SJSA1 (cell line): Measurements from ENCODE around the gene CACNA2D1. TPM values are rescaled to one million over a fixed set of nuclear protein-coding genes. Genes with fewer than 3 reads are reported as not detected.

Source experiments
- DNase-seq, 2 experiments: peaks; one replicate each; pipeline ENCODE4 v3.0.0-alpha.2; 2015 to 2020; ENCODE audit warnings: low spot score in 2 of 2, low read depth in 1 of 2
- H3K27ac ChIP-seq: fragments of 250-450 bp; sonication (Bioruptor Pico); 2 replicates; pipeline ENCODE4 v1.5.1; 2020; ENCODE audit warnings: mild to moderate bottlenecking, moderate library complexity
- H3K27me3 ChIP-seq: fragments of 250-450 bp; sonication (Bioruptor Pico); replicated peaks from 2 replicates; pipeline ENCODE4 v1.5.1; 2020; ENCODE audit warnings: mild to moderate bottlenecking, moderate library complexity
- H3K36me3 ChIP-seq: fragments of 250-450 bp; sonication (Bioruptor Pico); 2 replicates; pipeline ENCODE4 v1.5.1; 2020; ENCODE audit warnings: mild to moderate bottlenecking
- H3K4me1 ChIP-seq: fragments of 250-450 bp; sonication (Bioruptor Pico); replicated peaks from 2 replicates; pipeline ENCODE4 v1.6.1; 2021; ENCODE audit warnings: mild to moderate bottlenecking
- H3K4me3 ChIP-seq: fragments of 250-450 bp; sonication (Bioruptor Pico); 2 replicates; pipeline ENCODE4 v1.5.1; 2020; ENCODE audit warnings: mild to moderate bottlenecking
- H3K9me3 ChIP-seq: fragments of 250-450 bp; sonication (Bioruptor Pico); replicated peaks from 2 replicates; pipeline ENCODE4 v1.5.1; 2020; ENCODE audit warnings: mild to moderate bottlenecking
- total RNA-seq: library from RNA; depleted of rRNA; stranded (reverse); fragments of >200 nt; shearing (Covaris generic); gene quantifications from 2 replicates; pipeline ENCODE4 v1.2.3, GENCODE V29; 2014

The CACNA2D1 gene
- total RNA-seq, 1 experiment from 2014 or later, result 31.6 TPM

- no peaks in the 10 kb centered on the region for H3K9me3 ChIP-seq
- H3K27ac ChIP-seq, result no peak overlapping the region
- no peak for DNase-seq
- no peak overlapping the region for H3K4me3 ChIP-seq
- H3K4me1 ChIP-seq, result no peaks in the 10 kb centered on the region; the same call in 1 of the 2 replicates
- H3K27me3 ChIP-seq, result no peaks in the 10 kb centered on the region
- no peaks in the 10 kb centered on the region for H3K36me3 ChIP-seq
These were observed 69.5 kb downstream of the CACNA2D1 start for GRCh38 chr7:82373926-82374635.

DNA sequence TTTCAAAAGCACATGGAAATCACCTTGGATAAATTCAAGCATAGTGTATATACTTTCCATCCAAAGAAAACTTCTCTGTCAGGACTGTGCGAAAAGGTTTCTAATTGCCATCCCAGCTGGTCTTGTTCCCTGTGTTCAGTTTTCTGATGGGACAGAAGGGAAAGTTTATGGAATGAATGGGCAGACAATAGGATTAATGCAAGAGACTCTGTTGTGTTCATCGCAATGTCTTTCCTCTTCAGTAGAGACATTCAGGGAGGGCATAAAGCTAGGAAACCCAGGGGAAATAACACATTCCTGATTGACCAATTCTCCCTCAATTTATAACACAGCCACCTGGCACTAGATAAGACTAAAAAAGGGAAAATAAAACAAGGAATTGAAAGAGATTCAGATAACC lies 78.9 kb downstream of the CACNA2D1 start:
- no peak for DNase-seq
- no peak overlapping the region for H3K27ac ChIP-seq
- peaks cover 18% of the 10 kb centered on the region for H3K4me1 ChIP-seq
- H3K27me3 ChIP-seq, result no peaks in the 10 kb centered on the region
- H3K4me3 ChIP-seq, result no peak overlapping the region
- no peaks in the 10 kb centered on the region for H3K36me3 ChIP-seq
- H3K9me3 ChIP-seq, result no peaks in the 10 kb centered on the region

DNA sequence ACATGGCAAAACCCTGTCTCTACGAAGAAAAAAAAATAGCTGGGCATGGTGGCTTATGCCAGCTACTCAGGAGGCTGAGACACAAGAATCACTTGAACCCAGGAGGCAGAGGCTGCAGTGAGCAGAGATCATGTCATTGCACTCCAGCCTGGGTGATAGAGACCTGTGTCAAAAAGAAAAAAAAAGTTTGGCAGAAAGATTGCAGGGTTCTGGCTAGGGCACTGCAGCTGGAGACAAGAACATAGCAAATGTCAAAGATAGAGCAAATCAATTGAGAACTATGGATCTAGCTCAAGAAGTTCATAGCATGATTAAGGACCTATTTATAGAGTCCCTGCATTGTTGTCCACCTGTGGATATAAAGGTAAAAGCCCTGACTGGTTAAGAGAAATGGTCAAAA lies 79.5 kb downstream of the CACNA2D1 start:
- Histone ChIP-seq H3K36me3 (no peaks in the 10 kb centered on the region), H3K9me3 (no peaks in the 10 kb centered on the region), H3K4me3 (no peak overlapping the region), H3K27me3 (no peaks in the 10 kb centered on the region), H3K4me1 (peaks cover 18% of the 10 kb centered on the region), H3K27ac (no peak overlapping the region)
- no peak for DNase-seq

- H3K9me3 ChIP-seq, result no peaks in the 10 kb centered on the region
- H3K36me3 ChIP-seq, result no peaks in the 10 kb centered on the region
- H3K27me3 ChIP-seq, result no peaks in the 10 kb centered on the region
- H3K27ac ChIP-seq, result peak overlapping the region; percentile 65
- peaks cover 18% of the 10 kb centered on the region for H3K4me1 ChIP-seq
- H3K4me3 ChIP-seq, result no peak overlapping the region
- DNase-seq, result peak in 1 of 2 experiments; percentile 72
These were observed 81.4 kb downstream of the CACNA2D1 start for GRCh38 chr7:82362129-82362706.

- no peaks in the 10 kb centered on the region for H3K36me3 ChIP-seq
- H3K4me3 ChIP-seq, result no peak overlapping the region
- H3K9me3 ChIP-seq, result no peaks in the 10 kb centered on the region
- H3K27me3 ChIP-seq, result no peaks in the 10 kb centered on the region
- no peak overlapping the region for H3K27ac ChIP-seq
- DNase-seq, result no peak
- peaks cover 18% of the 10 kb centered on the region for H3K4me1 ChIP-seq
These were observed 82.8 kb downstream of the CACNA2D1 start for GRCh38 chr7:82360591-82361368.

GRCh38 chr7:82359426-82359825 lies 84.2 kb downstream of the CACNA2D1 start:
- Histone ChIP-seq H3K4me1 (peaks cover 18% of the 10 kb centered on the region), H3K4me3 (no peak overlapping the region), H3K27me3 (no peaks in the 10 kb centered on the region), H3K36me3 (no peaks in the 10 kb centered on the region), H3K27ac (no peak overlapping the region), H3K9me3 (no peaks in the 10 kb centered on the region)
- no peak for DNase-seq

GRCh38 chr7:82358923-82359322 lies 84.7 kb downstream of the CACNA2D1 start:
- H3K27ac ChIP-seq, result no peak overlapping the region

DNA sequence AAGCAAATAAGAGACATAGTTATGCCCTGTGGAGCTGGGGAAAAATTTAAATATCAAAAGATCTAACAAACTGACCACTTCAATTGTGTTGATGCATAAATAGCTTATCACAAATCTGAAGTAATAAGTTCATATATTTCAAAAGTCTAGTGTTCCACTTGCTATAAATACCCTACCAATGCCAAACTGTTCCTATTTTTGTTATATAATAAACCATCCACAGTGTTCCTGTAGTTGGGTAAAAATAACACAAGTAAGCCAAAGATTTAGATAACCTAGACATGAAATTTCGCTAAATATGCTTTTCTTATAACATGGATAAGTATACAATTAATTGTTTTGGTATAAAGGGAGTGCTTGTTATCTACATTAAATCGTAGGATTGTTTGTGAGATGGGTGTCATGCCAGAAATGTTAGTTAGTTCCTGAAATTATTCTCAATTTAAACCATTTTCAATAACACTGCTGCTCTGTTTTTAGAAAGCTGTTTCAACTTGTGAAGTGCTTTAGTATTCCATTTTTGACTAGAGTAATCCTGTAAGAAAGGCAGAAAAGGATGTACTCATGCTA lies 85.5 kb downstream of the CACNA2D1 start:
- H3K4me1 ChIP-seq, result peaks cover 18% of the 10 kb centered on the region
- no peaks in the 10 kb centered on the region for H3K9me3 ChIP-seq
- H3K27me3 ChIP-seq, result no peaks in the 10 kb centered on the region
- no peak for DNase-seq
- H3K27ac ChIP-seq, result no peak overlapping the region
- H3K4me3 ChIP-seq, result no peak overlapping the region
- no peaks in the 10 kb centered on the region for H3K36me3 ChIP-seq

More at GRCh38 chr7:82358923-82359322, 84.7 kb downstream of the CACNA2D1 start:
- H3K9me3 ChIP-seq, result no peaks in the 10 kb centered on the region
- H3K36me3 ChIP-seq, result no peaks in the 10 kb centered on the region
- H3K4me1 ChIP-seq, result peaks cover 18% of the 10 kb centered on the region
- DNase-seq, result no peak
- no peak overlapping the region for H3K4me3 ChIP-seq
- no peaks in the 10 kb centered on the region for H3K27me3 ChIP-seq

DNA sequence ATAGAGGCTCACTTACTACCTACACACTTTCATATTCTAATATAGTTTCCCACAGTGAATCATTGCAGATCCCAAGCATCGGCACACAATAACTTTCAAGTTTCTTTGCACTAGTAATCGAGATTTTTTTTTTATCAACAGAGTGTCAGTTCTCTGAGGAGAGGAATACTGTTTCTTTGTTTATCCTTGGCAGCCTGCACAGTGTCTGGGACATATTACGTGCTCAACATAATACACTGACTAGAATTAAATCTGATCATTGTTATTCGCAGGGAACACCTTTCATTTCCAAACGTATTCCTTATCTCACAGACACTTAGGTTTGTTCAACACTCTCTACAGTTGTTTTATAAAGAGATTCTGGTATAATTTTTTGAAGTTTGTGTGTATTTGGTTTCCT lies 95.3 kb downstream of the CACNA2D1 start:
- H3K27ac ChIP-seq, result no peak overlapping the region
- no peaks in the 10 kb centered on the region; the same call in 1 of the 2 replicates for H3K4me1 ChIP-seq
- no peaks in the 10 kb centered on the region for H3K27me3 ChIP-seq
- no peak overlapping the region for H3K4me3 ChIP-seq
- peaks cover 4% of the 10 kb centered on the region; the same call in 1 of the 2 replicates for H3K36me3 ChIP-seq
- H3K9me3 ChIP-seq, result no peaks in the 10 kb centered on the region
- DNase-seq, result no peak

- Histone ChIP-seq H3K27ac (no peak overlapping the region), H3K4me3 (no peak overlapping the region), H3K4me1 (no peaks in the 10 kb centered on the region; the same call in 1 of the 2 replicates), H3K27me3 (no peaks in the 10 kb centered on the region), H3K9me3 (no peaks in the 10 kb centered on the region), H3K36me3 (peaks cover 4% of the 10 kb centered on the region; the same call in 1 of the 2 replicates)
- no peak for DNase-seq
These were observed 95.8 kb downstream of the CACNA2D1 start for GRCh38 chr7:82347808-82348207.

DNA sequence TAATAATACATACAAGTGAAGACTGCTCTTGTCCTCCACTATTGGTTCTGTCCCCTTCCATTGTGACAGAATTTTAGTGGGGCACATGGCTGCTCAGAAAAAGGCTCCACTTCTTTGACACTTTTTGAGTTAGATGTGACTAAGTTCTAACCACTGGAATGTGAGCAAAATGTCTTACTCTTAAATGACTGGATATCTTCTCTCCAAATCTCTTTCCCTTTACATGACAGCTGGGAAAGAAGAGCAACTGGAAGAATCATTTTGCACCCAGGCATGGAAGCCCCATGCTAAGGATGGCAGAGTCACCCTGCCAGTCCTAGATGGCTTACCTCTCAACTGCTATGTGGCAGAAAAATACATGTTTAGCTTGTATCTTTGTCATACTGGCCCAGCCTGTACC lies 97.7 kb downstream of the CACNA2D1 start:
- H3K9me3 ChIP-seq, result no peaks in the 10 kb centered on the region
- H3K36me3 ChIP-seq, result peaks cover 4% of the 10 kb centered on the region; the same call in 1 of the 2 replicates
- no peak for DNase-seq
- no peaks in the 10 kb centered on the region for H3K27me3 ChIP-seq
- no peak overlapping the region for H3K27ac ChIP-seq
- H3K4me1 ChIP-seq, result no peaks in the 10 kb centered on the region; the same call in 1 of the 2 replicates
- no peak overlapping the region for H3K4me3 ChIP-seq

- H3K4me3 ChIP-seq, result no peak overlapping the region
- H3K4me1 ChIP-seq, result no peaks in the 10 kb centered on the region; the same call in 1 of the 2 replicates
- H3K27ac ChIP-seq, result no peak overlapping the region
- H3K36me3 ChIP-seq, result peaks cover 4% of the 10 kb centered on the region
- no peaks in the 10 kb centered on the region for H3K27me3 ChIP-seq
- H3K9me3 ChIP-seq, result no peaks in the 10 kb centered on the region
- no peak for DNase-seq
These were observed 99.9 kb downstream of the CACNA2D1 start for GRCh38 chr7:82343716-82344115.

DNA sequence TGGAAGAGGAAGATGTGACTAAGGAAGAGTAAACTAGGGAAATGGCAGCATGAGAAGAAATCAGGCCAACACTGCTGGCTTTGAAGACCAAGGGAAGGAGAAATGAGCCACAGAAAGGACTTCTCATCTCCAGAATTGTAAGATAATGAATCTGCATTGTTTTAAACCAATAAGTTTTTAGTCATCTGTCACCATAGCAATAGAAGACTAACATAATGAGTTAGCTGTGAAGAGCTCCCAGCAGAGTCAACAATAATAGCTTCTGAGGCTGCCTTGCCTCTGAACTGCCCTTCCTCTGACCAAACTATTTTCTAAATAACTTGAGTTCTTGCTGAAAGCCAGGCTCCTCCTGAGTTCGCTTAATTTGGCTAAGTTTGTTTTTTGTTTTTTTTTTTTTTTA lies 103.6 kb downstream of the CACNA2D1 start:
- no peaks in the 10 kb centered on the region; the same call in 1 of the 2 replicates for H3K36me3 ChIP-seq
- H3K27ac ChIP-seq, result no peak overlapping the region
- no peaks in the 10 kb centered on the region for H3K9me3 ChIP-seq
- no peaks in the 10 kb centered on the region for H3K27me3 ChIP-seq
- peaks cover 6% of the 10 kb centered on the region for H3K4me1 ChIP-seq
- H3K4me3 ChIP-seq, result no peak overlapping the region
- DNase-seq, result no peak
